Measurements from ENCODE around the gene DYNLL1. TPM values are rescaled to one million over a fixed set of nuclear protein-coding genes. Genes with fewer than 3 reads are reported as not detected.
"Not testable (repeated sequence)": the region's sequence is repeated elsewhere in the genome, so short reads cannot be mapped to it uniquely, and the experiment has no call there.

Gene DYNLL1
- polyA plus RNA-seq, 10 donors = 284 to 451 (median 337) TPM

DNA sequence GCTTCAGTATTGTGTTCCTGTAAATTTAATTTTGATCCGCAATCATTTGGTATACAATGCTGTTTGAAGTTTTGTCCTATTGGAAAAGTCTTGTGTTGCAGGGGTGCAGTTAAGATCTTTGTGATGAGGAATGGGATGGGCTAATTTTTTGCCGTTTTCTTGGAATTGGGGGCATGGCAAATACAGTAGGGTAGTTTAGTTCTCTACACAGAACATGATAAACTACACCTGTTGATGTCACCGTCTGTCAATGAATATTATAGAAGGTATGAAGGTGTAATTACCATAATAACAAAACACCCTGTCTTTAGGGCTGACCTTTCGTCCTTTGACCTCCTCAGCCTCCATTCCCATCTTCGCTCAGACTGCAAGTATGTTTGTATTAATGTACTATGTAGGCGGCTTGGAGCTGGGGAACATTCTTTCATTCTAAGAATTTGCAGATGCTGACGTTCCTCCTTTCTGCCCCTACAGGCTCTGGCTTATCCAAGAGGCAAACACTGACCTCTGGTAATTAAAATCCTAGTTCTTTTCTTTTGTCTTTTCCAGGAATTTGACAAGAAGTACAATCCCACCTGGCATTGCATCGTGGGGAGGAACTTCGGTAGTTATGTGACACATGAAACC lies 1.7 kb downstream of the DYNLL1 start:
- no peak for DNase-seq

DNA sequence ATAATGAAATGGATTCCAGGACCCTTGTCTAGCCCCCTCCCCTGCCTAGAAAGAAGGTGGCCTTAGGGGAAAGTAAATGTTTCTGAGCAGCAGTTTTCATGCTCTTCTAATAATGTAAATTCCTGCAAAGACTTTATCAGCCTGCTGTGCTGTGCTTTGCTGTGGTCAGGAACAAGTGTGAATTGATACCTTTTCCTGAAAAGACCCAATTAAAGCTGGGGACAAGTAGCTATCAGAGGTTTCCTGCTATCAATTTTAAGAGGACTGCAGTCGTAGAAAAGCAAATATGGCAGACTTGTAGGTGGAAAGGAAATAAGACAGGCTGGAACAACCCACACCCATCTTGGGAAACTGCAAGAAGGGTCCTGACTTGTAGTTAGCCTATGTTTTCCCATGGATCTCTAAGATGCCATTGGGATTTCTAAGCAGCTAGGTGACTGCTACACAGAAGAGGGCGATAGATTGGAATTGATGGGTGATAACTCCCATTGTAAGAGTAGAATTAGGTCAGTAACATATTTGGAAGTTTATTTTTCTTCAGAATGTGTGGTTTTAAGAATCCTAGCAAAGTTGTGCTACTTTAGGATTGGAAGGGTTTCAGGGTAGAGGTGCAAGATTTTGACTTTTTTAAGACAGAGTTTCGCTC lies 3.1 kb downstream of the DYNLL1 start:
- no peak for DNase-seq

DNA sequence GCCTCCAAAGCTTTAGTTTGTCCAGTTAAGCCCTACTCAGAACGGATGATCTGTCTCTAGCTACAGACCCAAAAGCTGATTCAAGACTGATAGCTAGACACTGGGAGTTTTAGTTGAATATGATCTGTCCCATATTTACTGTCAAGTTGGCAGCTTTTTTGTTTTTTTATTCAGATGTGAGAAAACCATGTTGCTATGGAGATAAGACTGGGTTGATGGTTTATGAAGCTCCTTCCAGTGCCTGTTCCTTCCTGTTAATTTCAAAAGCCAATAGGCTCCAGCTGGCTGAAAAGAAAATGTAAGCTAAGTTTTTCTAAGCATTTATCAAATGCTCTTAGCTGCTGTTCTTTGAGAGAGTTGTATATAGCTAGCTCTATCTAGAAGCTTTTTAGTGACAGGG lies 4.7 kb downstream of the DYNLL1 start:
- no peak for DNase-seq

DNA sequence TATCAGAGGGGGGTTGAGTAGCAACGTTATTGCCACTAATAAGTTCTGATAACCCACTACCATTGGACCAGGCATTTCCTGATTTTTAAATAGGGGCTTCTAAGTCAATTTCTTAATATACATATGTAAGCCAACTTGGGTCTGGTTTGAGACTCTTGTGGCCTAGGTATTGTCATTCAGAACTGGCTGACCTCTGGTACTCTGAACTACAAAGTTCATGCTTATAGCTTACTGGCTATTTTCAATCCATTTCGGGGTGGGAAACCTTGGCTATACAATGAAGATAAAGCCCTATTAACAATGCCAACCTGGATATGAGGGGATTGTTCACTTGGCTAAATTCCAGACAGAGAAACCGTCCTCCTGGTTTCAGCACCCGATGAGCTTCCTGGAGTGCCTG lies 8.7 kb downstream of the DYNLL1 start:
- no peak for DNase-seq

DNA sequence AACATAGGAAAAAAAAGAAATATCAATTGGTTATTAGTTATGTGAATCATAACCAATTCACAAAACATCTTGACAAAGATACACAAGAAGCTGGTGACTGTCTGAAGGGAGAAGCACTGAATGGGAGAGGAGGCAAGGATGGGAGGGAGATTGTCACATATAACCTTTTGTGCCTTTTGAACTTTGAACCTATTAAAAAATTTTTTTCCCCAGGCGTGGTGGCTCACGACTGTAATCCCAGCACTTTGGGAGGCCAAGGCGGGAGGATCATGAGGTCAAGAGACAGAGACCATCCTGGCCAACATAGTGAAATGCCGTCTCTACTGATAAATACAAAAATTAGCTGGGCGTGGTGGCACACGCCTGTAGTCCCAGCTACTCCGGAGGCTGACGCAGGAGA lies 12.6 kb downstream of the DYNLL1 start:
- DNase-seq = no peak

DNA sequence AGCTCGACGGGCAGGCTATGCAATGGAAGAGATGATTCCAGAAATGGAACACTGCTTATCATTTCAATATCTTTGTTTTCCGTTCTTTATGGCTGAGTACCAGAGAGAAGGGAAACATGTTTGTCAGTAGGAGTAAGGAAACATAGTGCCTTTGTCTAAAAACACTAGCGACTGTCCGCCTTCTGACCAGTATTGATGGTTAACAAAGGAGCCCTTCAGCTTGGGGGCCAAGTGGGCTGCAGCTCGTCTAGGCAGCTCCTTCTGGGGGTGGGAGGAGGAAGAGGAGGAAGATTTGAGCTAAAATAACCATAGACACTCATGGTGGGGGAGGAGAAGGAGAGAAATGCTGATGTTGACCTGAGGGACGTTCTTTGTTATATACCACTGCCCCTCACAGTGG lies 18.1 kb downstream of the DYNLL1 start:
- DNase-seq = no peak

DNA sequence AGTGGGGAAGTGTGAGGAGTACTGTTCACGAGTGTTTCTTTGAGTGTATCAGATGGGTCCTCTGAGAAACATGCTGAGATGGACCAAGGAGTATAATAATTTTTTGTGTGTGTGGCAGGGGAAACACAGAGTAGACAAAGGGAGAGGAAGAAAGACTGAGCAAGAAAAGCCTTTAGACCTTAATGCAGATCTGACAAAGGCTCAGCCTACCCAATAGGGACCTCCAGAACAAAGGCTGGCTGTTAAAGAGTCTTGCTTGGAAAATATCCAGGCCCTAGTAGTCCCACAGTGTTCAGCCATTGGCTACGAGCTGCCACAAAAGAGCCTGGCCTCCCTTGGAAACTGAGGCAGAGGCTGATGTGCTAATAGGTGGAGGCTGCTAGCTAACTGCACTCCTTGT lies 19.6 kb downstream of the DYNLL1 start:
- DNase-seq = no peak

DNA sequence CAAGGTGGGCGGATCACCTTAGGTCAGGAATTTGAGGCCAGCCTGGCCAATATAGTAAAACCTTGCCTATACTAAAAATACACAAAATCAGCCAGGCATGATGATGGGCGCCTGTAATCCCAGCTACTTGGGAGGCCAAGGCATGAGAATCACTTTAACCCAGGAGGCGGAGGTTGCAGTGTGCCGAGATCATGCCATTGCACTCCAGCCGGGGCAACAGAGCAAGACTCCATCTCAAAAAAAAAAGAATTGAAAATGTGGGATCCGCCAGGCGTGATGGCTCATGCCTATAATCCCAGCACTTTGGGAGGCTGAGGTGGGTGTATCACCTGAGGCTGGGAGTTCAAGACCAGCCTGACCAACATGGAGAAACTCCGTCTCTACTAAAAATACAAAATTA lies 23.4 kb downstream of the DYNLL1 start:
- DNase-seq = not testable (repeated sequence)

DNA sequence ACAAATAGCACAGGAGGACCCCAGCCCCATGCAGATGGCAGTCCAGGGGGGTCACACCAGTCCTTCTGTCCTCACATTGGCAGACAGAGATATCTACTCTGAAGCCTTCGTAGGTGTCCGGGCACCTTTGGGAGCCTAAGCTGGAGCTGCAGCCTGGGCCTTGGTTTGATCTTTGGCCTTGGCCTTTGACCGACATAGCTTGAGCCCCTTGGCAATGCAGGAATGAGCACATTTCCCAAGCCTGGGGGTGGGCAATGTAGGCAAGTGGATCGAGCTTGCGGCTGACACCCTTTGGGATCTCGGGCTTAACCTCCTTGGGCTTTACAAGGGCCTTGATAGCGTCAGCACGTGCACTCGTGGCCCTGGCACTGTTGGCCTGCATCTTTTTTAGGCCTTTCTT lies 26.7 kb downstream of the DYNLL1 start:
- DNase-seq = no peak

DNA sequence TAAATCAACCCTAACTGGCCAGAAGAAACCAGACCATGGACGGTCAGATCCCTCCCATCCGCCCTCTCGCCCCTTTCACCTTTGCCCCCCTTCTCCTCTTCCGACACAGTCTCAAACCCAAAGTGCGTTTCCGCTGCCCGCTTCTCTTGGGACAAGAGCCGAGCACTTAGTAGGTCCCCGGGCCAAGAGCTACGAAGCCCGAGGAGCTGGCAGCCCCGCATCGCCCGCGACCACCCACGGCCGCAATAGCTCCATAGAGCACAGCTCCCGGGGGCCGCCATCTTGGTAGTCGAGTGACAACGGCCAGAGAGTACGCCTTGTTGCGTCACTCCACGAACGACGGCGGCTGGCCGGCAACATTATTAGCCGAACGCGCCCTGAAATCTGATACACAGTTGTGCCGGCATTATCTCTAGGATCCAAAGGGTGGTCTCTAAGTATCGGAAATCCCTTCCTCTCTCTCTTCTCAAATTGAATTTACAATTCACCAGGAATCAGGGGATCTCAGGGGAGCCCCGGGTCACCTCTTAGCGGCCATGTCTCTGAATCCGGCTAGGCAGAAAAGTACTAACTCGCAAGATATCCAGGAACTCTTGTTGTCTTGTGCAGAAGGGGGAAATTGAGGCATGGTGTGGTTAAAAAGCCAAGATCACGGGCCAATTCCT lies 33.1 kb downstream of the DYNLL1 start, which contains the start of gene COQ5:
COQ5 (minus strand) TSS at position 298 of the 665 bp plus-strand sequence; CDS start at position 281, 17 bp downstream.
- DNase-seq = peak; percentile 90 to 98 (median 94)

DNA sequence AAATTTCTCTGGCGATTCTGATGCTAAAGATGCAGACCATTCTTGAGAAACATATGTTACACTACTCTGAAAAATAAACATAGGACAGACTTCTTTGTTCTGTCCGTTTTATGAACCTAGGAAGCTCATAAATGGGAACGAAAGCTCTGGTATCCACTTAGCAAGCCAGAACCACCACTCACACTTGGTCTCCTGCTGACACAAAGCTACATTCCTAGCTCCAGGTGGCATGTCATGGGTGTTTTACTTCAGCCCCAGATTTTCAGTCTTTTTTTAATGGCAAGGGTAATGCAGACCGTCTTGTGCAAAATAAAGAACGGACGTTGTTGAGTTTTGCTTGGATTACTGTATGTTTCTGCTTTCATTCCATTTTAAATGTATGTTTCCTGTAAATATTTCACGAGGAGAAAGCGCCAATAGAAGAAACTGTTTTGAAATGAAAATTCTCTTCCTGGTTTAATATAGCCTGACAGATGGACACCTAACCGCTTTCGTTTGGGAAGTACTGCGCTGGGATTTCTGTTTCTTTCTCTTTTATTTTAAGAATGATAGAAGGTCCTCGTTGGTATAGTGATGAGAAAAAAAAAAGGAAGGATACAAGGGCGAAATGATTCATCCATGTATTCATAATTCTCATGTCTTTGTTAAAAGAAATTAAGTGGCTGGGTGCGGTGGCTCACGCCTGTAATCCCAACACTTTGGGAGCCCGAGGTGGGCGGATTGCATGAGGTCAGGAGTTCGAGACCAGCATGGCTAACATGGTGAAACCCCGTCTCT lies 33.9 kb downstream of the DYNLL1 start:
- peak in 2 of 3 donors; percentile 31 to 38 for DNase-seq

DNA sequence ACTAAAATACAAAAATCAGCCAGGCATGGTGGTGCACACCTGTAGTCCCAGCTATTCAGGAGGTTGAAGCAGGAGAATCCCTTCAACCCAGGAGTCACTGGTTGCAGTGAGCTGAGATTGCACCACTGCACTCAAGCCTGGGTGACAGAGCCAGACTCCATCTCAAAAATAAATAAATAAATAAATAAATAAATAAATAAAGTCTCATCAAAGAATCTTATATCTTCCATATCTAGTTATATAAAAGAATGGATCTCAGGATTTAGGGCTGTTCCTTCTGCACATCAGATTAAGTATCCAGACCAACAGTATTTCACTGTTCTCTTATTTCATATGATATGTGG lies 34.5 kb downstream of the DYNLL1 start:
- DNase-seq = not testable (repeated sequence)

DNA sequence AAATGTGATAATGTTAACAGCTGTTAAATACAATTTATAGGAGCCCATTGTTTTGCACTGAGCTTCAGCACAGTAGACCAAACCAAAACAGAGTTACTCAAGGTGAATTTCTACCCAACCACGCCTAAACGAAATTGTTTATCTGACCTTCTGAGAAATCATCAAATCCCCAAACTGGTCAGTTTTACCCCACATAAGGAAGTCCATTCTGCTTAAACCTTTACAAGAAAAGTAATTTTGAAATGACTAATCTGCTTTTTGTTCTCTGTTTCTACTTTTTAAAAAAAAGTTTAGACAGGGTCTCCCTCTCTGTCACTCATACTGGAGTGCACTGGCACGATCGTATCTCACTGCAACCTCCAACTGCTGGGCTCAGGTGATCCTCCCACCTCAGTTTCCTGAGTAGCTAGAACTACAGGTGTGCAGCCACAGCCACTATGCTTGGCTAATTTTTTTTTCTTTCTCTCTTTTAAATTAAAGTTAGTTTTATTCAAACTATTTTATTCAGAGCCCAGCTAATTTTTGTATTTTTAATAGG lies 36.9 kb downstream of the DYNLL1 start:
- DNase-seq = no peak

DNA sequence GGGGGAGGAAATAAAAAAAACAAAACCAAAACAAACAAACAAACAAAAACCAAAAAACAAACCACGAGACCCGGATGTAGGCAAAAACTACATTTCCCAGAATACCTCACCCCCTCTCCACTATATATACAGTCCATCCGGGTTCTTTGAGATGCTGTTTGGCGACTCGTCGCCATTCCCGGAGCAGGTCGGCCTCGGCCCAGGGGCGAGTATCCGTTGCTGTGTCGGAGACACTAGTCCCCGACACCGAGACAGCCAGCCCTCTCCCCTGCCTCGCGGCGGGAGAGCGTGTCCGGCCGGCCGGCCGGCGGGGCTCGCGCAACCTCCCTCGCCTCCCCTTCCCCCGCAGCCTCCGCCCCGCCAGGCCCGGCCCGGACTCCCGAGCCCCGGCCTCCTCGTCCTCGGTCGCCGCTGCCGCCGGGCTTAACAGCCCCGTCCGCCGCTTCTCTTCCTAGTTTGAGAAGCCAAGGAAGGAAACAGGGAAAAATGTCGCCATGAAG lies 38.3 kb downstream of the DYNLL1 start, which contains the start of gene RNF10:
RNF10 (plus strand) TSS at position 154 of the 500 bp plus-strand sequence. CDS start 456 bp downstream, outside the sequence.
- peak; percentile 92 to 96 (median 92) for DNase-seq

DNA sequence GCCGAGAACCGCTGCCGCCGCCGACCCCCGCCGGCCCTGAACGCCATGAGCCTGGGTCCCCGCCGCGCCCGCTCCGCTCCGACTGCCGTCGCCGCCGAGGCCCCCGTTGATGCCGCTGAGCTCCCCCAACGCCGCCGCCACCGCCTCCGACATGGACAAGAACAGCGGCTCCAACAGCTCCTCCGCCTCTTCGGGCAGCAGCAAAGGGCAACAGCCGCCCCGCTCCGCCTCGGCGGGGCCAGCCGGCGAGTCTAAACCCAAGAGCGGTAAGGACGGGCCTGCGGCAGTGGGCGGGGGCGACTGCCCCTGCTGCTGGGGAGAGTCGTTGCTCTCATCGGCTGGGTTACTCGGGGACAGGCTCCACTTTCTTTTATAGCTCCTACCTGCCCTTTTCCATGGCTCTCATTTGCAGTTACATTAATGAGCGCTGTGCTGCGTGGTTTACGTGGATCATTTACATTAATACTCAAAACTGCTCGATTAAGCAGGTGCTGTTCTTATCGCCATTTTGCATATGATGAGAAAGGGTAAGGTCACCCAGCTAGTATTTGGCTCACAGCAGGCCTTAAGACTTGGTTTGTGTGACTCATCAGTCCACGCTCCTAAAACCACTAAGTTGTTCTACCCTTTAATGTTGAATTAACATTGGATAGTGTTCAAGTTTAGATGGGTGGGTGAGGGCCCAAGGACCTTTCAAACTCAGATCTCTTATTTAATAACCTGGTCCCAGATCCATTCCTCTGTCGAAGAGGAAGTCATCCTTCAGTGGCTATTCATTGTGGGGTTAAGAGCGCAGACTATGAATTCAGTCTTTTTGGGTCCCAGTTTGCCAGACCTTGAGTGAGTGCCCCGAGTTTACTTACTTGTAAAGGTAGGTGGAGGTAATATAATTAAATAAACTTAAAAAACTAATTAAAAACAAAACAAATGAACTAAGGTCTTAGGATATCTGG lies 39.1 kb downstream of the DYNLL1 start:
- DNase-seq = peak in 2 of 3 donors; percentile 38 to 42

DNA sequence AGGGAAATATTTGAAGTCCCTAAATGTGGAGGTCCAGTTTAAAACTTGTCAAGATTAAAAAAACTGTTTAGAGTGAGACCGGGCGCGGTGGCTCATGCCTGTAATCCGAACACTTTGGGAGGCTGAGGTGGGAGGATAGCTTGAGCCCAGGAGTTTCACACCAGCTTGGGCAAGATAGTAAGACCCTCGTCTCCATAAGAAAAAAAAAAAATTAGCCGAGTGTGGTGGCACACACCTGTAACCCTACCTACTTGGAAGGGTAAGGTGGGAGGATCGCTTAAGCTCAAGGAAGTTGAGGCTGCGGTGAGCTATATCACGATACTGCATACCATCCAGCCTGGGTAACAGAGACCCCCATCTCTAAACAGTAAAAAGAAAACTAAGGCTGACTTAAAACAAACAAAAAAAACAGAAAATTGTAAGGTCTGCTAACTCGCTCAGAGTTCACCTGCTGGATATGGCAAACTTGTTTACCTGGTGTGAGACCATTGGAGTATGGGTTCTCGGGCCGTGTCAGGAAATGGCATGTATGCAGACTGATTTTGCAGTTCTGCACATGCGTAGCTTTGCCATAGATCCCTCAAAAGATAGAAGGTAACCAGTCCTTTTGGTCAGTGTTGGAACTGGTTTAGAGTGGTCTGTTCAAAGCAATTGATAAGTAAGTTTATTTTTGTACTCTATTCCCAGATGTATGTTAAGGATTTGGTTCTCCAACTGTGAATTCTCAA lies 40.3 kb downstream of the DYNLL1 start:
- no peak for DNase-seq

DNA sequence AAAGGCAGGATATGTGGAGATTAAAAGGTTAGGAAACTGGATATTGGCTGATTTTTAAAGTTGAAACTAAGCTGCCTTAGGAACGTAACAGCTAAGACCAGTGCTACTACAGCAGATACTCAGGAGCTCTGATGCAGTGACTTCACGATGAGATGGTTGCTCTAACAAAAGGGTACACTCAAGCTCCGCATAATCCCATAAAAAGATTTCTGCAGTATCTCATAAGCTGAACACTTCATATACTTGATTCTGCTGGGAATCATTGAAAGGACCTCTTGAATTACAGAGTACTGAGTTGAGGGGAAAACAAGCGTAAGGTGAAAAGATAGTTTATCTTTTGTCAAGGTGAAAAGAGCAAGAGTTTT lies 41.9 kb downstream of the DYNLL1 start:
- no peak for DNase-seq

DNA sequence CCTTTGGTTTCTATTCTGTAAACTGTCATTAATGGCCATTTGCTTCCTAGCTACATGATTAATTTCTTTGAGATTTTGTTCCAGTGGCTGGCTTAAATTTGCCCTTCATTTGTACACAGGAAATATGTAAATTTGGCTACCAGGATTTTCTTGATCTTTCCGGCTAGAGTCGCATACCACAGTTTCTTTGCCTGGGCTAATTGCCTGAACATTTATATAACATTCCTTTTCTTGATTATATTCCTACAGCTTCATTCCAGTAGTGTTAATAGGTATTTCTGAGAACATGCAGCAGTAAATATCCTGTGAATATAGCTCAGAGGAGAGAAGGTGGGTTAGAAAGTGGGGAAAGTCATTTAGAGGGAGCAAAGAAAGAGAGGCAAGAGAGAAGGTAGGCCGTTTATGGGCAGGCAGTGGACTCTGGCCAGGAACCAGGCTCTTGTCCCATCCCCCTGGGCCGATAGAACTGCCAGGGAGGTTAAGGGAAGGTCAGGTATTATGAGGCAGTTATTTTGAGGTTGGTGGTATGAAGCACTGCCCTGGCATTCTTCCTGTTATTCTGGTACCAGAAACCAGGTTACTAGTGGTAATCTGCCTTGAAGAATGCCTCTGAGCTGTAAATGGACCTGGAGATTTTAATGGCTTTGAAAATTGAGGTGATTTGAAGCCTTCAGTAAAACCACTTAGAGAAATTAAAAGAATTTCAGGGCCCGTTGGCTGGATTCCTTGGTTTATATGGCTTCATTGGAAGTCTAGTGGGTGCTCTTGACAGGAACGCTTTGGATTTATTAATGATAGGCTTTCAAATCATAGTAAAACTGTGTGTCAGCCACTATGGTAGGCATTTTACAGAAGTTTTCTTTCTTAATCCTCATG lies 42.6 kb downstream of the DYNLL1 start:
- DNase-seq = peak in 1 of 3 donors; percentile 51

DNA sequence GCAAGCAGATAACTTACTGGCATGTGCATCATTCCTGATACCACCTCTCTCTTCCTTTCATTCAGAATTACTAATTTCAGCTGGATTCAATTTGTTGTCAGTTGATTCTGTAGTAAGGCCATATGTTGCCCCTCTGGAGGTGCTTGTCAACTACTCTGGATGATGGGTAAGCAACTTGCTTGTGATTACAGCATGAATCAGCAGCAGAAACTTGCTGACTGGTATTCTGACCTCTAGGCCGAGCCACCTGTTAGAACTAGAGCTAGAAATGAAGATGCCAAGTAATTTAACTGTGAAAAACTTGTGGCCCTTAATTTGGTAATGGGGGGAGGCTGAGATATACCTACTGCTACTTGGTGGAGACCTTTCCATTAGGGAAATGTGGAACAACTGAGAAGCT lies 43.4 kb downstream of the DYNLL1 start:
- peak in 1 of 3 donors; percentile 29 for DNase-seq

Data from muscle of back (tissue), 11 donors.